GM23338 (cell line): Measurements from ENCODE around the gene SMIM22. TPM values are rescaled to one million over a fixed set of nuclear protein-coding genes. Genes with fewer than 3 reads are reported as not detected.

Experiments used
- ATAC-seq: fragments of 200-7000 bp; cut with Tn5 transposase; 3 replicates; pipeline ENCODE4 v1.9.1; 2020
- DNase-seq: peaks from one replicate; pipeline ENCODE4 v3.0.0-alpha.2; 2015; ENCODE audit warnings: low spot score
- H2AFZ ChIP-seq: fragments of 200-600 bp; sonication (generic); 2 replicates; pipeline ENCODE4 v1.8.0; 2016; ENCODE audit warnings: antibody characterized with exemption, mild to moderate bottlenecking, moderate library complexity
- H3F3A ChIP-seq: fragments of 200-600 bp; sonication (generic); replicated peaks from 2 replicates; pipeline ENCODE4 v1.8.0; 2017; ENCODE audit warnings: antibody characterized with exemption, mixed run types, low read depth
- H3K27ac ChIP-seq: fragments of 200-600 bp; sonication (generic); 2 replicates; pipeline ENCODE4 v1.6.1; 2016; ENCODE audit warnings: low read depth
- H3K27me3 ChIP-seq: fragments of 200-600 bp; sonication (generic); 2 replicates; pipeline ENCODE4 v1.8.0; 2016; ENCODE audit warnings: mild to moderate bottlenecking, mixed run types, moderate library complexity; ENCODE audit not compliant: insufficient read depth
- H3K36me3 ChIP-seq: fragments of 200-600 bp; sonication (generic); 2 replicates; pipeline ENCODE4 v1.8.0; 2016; ENCODE audit warnings: mild to moderate bottlenecking; ENCODE audit not compliant: insufficient read depth
- H3K4me1 ChIP-seq: fragments of 200-600 bp; sonication (generic); 2 replicates; pipeline ENCODE4 v1.8.0; 2016; ENCODE audit warnings: mild to moderate bottlenecking, moderate library complexity; ENCODE audit not compliant: insufficient read depth
- H3K4me2 ChIP-seq: fragments of 200-600 bp; sonication (generic); 2 replicates; pipeline ENCODE4 v1.7.1; 2017; ENCODE audit warnings: mixed run types
- H3K4me3 ChIP-seq: fragments of 200-600 bp; sonication (generic); 2 replicates; pipeline ENCODE4 v1.6.1; 2016; ENCODE audit warnings: mixed run types
- H3K79me2 ChIP-seq: fragments of 200-600 bp; sonication (generic); replicated peaks from 2 replicates; pipeline ENCODE4 v1.8.0; 2017; ENCODE audit warnings: mild to moderate bottlenecking; ENCODE audit not compliant: insufficient read depth
- H3K9me2 ChIP-seq: fragments of 200-600 bp; sonication (generic); 2 replicates; pipeline ENCODE4 v1.8.0; 2017; ENCODE audit not compliant: insufficient read depth
- H4K20me1 ChIP-seq: fragments of 200-600 bp; sonication (generic); replicated peaks from 2 replicates; pipeline ENCODE4 v1.8.0; 2017; ENCODE audit warnings: mild to moderate bottlenecking; ENCODE audit not compliant: insufficient read depth
- H3K27ac Mint-ChIP-seq: 2 replicates; pipeline ENCODE4 v1.8.0; 2020; ENCODE audit warnings: inconsistent platforms, mild to moderate bottlenecking, moderate library complexity, mixed read lengths
- H3K27me3 Mint-ChIP-seq: 3 replicates; pipeline ENCODE4 v1.8.0; 2022; ENCODE audit warnings: low read depth, mild to moderate bottlenecking, moderate library complexity, mixed read lengths, inconsistent platforms; ENCODE audit not compliant: insufficient read depth, poor library complexity
- H3K36me3 Mint-ChIP-seq: 3 replicates; pipeline ENCODE4 v1.8.0; 2021; ENCODE audit warnings: low read depth, mild to moderate bottlenecking, inconsistent platforms, moderate library complexity, mixed read lengths
- H3K4me1 Mint-ChIP-seq: 3 replicates; pipeline ENCODE4 v1.8.0; 2020; ENCODE audit warnings: mild to moderate bottlenecking, inconsistent platforms, mixed read lengths
- H3K4me3 Mint-ChIP-seq: 3 replicates; pipeline ENCODE4 v1.8.0; 2021; ENCODE audit warnings: moderate library complexity, mild to moderate bottlenecking, inconsistent platforms, mixed read lengths
- H3K9me3 Mint-ChIP-seq: 3 replicates; pipeline ENCODE4 v1.8.0; 2020; ENCODE audit warnings: moderate library complexity, mild to moderate bottlenecking, inconsistent platforms, mixed read lengths
- CREB1 ChIP-seq: fragments of 250-450 bp; sonication (Bioruptor Pico); IDR thresholded peaks from 2 replicates; pipeline ENCODE4 v1.5.0; 2020; ENCODE audit warnings: low read depth, mild to moderate bottlenecking, moderate library complexity
- CTCF ChIP-seq, 2 experiments: fragments of 200-600 bp in 1 of 2; sonication (generic) in 1 of 2; conservative IDR thresholded peaks; 2 replicates each; pipeline versions ENCODE4 v1.5.1 to v1.6.1; 2016 to 2017; ENCODE audit warnings: antibody characterized with exemption in 2 of 2, low read depth in 2 of 2, mild to moderate bottlenecking in 2 of 2, moderate library complexity in 1 of 2
- EZH2 ChIP-seq: fragments of 200-600 bp; sonication (generic); IDR thresholded peaks from one replicate; pipeline ENCODE4 v1.8.0; 2017; ENCODE audit warnings: antibody characterized with exemption, mild to moderate bottlenecking, low read depth; ENCODE audit not compliant: unreplicated experiment
- EZH2phosphoT487 ChIP-seq: fragments of 200-600 bp; sonication (generic); IDR thresholded peaks from one replicate; pipeline ENCODE4 v1.8.1; 2018; ENCODE audit warnings: antibody characterized with exemption; ENCODE audit not compliant: unreplicated experiment
- JUNB ChIP-seq: IDR thresholded peaks from one replicate; pipeline ENCODE4 v1.6.1; 2016; ENCODE audit warnings: antibody characterized with exemption; ENCODE audit not compliant: unreplicated experiment
- NANOG ChIP-seq: IDR thresholded peaks from 2 replicates; pipeline ENCODE4 v1.6.1; 2016; ENCODE audit warnings: antibody characterized with exemption, borderline replicate concordance
- POLR2AphosphoS5 ChIP-seq: IDR thresholded peaks from 2 replicates; pipeline ENCODE4 v1.6.1; 2016; ENCODE audit warnings: antibody characterized with exemption, low read depth
- REST ChIP-seq: IDR thresholded peaks from one replicate; pipeline ENCODE4 v1.6.1; 2018; ENCODE audit warnings: antibody characterized with exemption; ENCODE audit not compliant: unreplicated experiment
- STAT1 ChIP-seq: IDR thresholded peaks from one replicate; pipeline ENCODE4 v1.6.1; 2016; ENCODE audit warnings: antibody characterized with exemption; ENCODE audit not compliant: unreplicated experiment
- ZNF114 ChIP-seq: fragments of 250-450 bp; sonication (Bioruptor Pico); IDR thresholded peaks from 2 replicates; pipeline ENCODE4 v1.5.0; 2020; ENCODE audit warnings: mild to moderate bottlenecking, moderate library complexity
- ZNF331 ChIP-seq: fragments of 250-450 bp; sonication (Bioruptor Pico); IDR thresholded peaks from 2 replicates; pipeline ENCODE4 v1.5.0; 2020; ENCODE audit warnings: low read depth, mild to moderate bottlenecking, moderate library complexity
- ZNF462 ChIP-seq: fragments of 250-450 bp; sonication (Bioruptor Pico); IDR thresholded peaks from 2 replicates; pipeline ENCODE4 v1.5.0; 2020; ENCODE audit warnings: mild to moderate bottlenecking, moderate library complexity
- polyA plus RNA-seq: library from polyadenylated mRNA; unstranded; fragments of >200 nt; fragmentation: Nextera tagmentation; extraction: Ambion mirVana; gene quantifications from 2 replicates; pipeline ENCODE4 v1.2.1, GENCODE V29; 2016
- total RNA-seq: library from RNA; depleted of rRNA; stranded (reverse); fragments of >200 nt; shearing (Covaris generic); gene quantifications from 2 replicates; pipeline ENCODE4 v1.2.3, GENCODE V29; 2014
- TF ChIP-seq, protein P1 (sequence below): IDR thresholded peaks from 2 replicates; pipeline ENCODE4 v1.6.1; 2016; ENCODE audit warnings: antibody characterized with exemption

The SMIM22 gene
- total and polyA plus RNA-seq, 2 experiments from 2014 or later: 1.4 TPM; not detected in 1

GRCh38 chr16:4795828-4796572 is 831 bp downstream of the SMIM22 start:
- Histone ChIP-seq H3K4me1 (peaks cover 4% of the 10 kb centered on the region; the same call in 1 of the 2 replicates), H2AFZ (no peak overlapping the region), H3K27ac (no peak overlapping the region), H3K27me3 (no peaks in the 10 kb centered on the region), H3K4me2 (no peak overlapping the region), H3K9me2 (no peaks in the 10 kb centered on the region), H3K36me3 (peaks cover 3% of the 10 kb centered on the region; the same call in 1 of the 2 replicates), H3K4me3 (no peak overlapping the region), H3F3A (no peaks in the 10 kb centered on the region; the same call in 1 of the 2 replicates), H3K79me2 (no peaks in the 10 kb centered on the region), H4K20me1 (no peaks in the 10 kb centered on the region)
- Mint-ChIP-seq H3K27me3 (peaks cover 3% of the 10 kb centered on the region), H3K4me1 (peaks cover 7% of the 10 kb centered on the region), H3K4me3 (no peak overlapping the region), H3K36me3 (peaks cover 7% of the 10 kb centered on the region; the same call in 2 of the 3 replicates), H3K9me3 (no peaks in the 10 kb centered on the region), H3K27ac (no peak overlapping the region)
- ATAC-seq: no peak
- no peak for TF ChIP-seq ZNF114 (CRISPR knock-in tag)
- no peak for TF ChIP-seq EZH2phosphoT487
- TF ChIP-seq, protein P1, sequence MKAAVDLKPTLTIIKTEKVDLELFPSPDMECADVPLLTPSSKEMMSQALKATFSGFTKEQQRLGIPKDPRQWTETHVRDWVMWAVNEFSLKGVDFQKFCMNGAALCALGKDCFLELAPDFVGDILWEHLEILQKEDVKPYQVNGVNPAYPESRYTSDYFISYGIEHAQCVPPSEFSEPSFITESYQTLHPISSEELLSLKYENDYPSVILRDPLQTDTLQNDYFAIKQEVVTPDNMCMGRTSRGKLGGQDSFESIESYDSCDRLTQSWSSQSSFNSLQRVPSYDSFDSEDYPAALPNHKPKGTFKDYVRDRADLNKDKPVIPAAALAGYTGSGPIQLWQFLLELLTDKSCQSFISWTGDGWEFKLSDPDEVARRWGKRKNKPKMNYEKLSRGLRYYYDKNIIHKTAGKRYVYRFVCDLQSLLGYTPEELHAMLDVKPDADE: no peak
- TF ChIP-seq CTCF (conservative IDR thresholded peaks at IDR 0.05; ENCODE audit: low read depth in 2 of 2): no peak
- no peak for TF ChIP-seq ZNF462 (CRISPR knock-in tag)
- TF ChIP-seq NANOG: no peak
- no peak for TF ChIP-seq CREB1 (CRISPR knock-in tag)
- TF ChIP-seq STAT1: no peak
- TF ChIP-seq REST: no peak
- TF ChIP-seq ZNF331 (CRISPR knock-in tag): no peak
- no peak for TF ChIP-seq EZH2
- TF ChIP-seq POLR2AphosphoS5: no peak
- no peak for TF ChIP-seq JUNB
- no peak for DNase-seq
